Cardiac muscle cell (in vitro differentiated cells and primary cell): ENCODE results near the gene PIEZO2. TPM values are rescaled to one million over a fixed set of nuclear protein-coding genes. Genes with fewer than 3 reads are reported as not detected.

ENCODE experiments used
- DNase-seq, 2 donors: peaks; one replicate each; pipeline versions ENCODE4 v3.0.0 to v3.0.0-alpha.2; 2010 to 2017; ENCODE audit warnings: low read depth in 1 of 2, low spot score in 1 of 2
- H3K27ac ChIP-seq: fragments of 200-600 bp; sonication (generic); 2 replicates; pipeline ENCODE4 v1.5.1; 2016
- H3K27me3 ChIP-seq: fragments of 200-600 bp; sonication (generic); 2 replicates; pipeline ENCODE4 v1.6.0; 2016; ENCODE audit warnings: control low read depth
- H3K36me3 ChIP-seq: fragments of 200-600 bp; sonication (generic); 2 replicates; pipeline ENCODE4 v1.5.1; 2016; ENCODE audit warnings: control low read depth
- H3K4me1 ChIP-seq: fragments of 200-600 bp; sonication (generic); 2 replicates; pipeline ENCODE4 v1.8.1; 2017; ENCODE audit warnings: low read depth, mild to moderate bottlenecking, mixed run types
- H3K4me3 ChIP-seq: fragments of 200-600 bp; sonication (generic); 2 replicates; pipeline ENCODE4 v1.5.1; 2016; ENCODE audit warnings: mild to moderate bottlenecking
- H3K9me3 ChIP-seq: fragments of 200-600 bp; sonication (generic); 2 replicates; pipeline ENCODE4 v1.5.1; 2017; ENCODE audit warnings: low read depth, mild to moderate bottlenecking, control low read depth
- CTCF ChIP-seq: IDR thresholded peaks from 2 replicates; pipeline ENCODE4 v1.5.1; 2012; ENCODE audit warnings: low read depth, mild to moderate bottlenecking, low read length
- polyA plus RNA-seq: library from polyadenylated mRNA; unstranded; fragments of >200 nt; fragmentation: Nextera tagmentation; extraction: Ambion mirVana; gene quantifications from 2 replicates; pipeline ENCODE4 v1.2.1, GENCODE V29; 2016
- total RNA-seq: library from RNA; depleted of rRNA; stranded (reverse); fragments of >200 nt; gene quantifications from 2 replicates; pipeline ENCODE4 v1.2.3, GENCODE V29; 2016

The PIEZO2 gene
- total and polyA plus RNA-seq, 2 experiments from 2014 or later: 0.04 to 0.69 TPM

- Histone ChIP-seq H3K4me1 (no peaks in the 10 kb centered on the region), H3K27ac (no peak overlapping the region), H3K9me3 (no peaks in the 10 kb centered on the region), H3K36me3 (no peaks in the 10 kb centered on the region), H3K27me3 (no peaks in the 10 kb centered on the region), H3K4me3 (no peak overlapping the region)
- DNase-seq: no peak
- TF ChIP-seq CTCF: no peak
Observed at GRCh38 chr18:10726198-10727068, 422.9 kb downstream of the PIEZO2 start.

- no peaks in the 10 kb centered on the region for H3K9me3 ChIP-seq
- H3K36me3 ChIP-seq: no peaks in the 10 kb centered on the region
- no peaks in the 10 kb centered on the region for H3K27me3 ChIP-seq
- no peak overlapping the region for H3K4me3 ChIP-seq
- no peaks in the 10 kb centered on the region for H3K4me1 ChIP-seq
- no peak overlapping the region for H3K27ac ChIP-seq
- DNase-seq: no peak
- no peak for TF ChIP-seq CTCF
Observed at GRCh38 chr18:10724666-10725065, 424.7 kb downstream of the PIEZO2 start.

GRCh38 chr18:10723496-10723895, 425.9 kb downstream of the PIEZO2 start:
- Histone ChIP-seq H3K4me3 (no peak overlapping the region), H3K36me3 (no peaks in the 10 kb centered on the region), H3K4me1 (no peaks in the 10 kb centered on the region), H3K27ac (no peak overlapping the region), H3K27me3 (no peaks in the 10 kb centered on the region), H3K9me3 (no peaks in the 10 kb centered on the region)
- no peak for TF ChIP-seq CTCF
- DNase-seq: no peak

- Histone ChIP-seq H3K27me3 (no peaks in the 10 kb centered on the region), H3K4me3 (no peak overlapping the region), H3K9me3 (no peaks in the 10 kb centered on the region), H3K36me3 (no peaks in the 10 kb centered on the region), H3K4me1 (peaks cover 4% of the 10 kb centered on the region), H3K27ac (no peak overlapping the region)
- TF ChIP-seq CTCF: no peak
- DNase-seq: no peak
Observed at GRCh38 chr18:10718809-10719208, 430.6 kb downstream of the PIEZO2 start.

DNA sequence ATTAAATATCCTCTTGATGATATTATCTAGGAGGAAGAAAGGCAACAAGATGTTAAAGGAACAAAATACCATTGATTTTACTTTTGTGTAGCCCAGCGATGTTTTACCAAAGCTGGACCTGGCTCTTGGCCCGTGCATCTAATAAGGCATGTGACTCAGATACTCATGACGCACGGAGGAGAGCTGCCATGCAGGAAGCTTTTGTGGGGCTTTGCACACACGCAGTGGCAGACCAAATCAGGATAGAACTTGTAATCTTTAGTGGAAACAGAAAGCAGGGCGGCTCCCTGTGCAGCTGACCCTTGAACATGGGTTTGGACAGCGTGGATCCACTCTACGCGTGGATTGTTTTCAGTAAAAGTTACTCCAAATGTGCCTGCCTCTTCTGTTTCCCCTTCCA, 433.6 kb downstream of the PIEZO2 start:
- peaks cover 18% of the 10 kb centered on the region for H3K4me1 ChIP-seq
- no peak overlapping the region for H3K4me3 ChIP-seq
- no peak for TF ChIP-seq CTCF
- no peaks in the 10 kb centered on the region for H3K36me3 ChIP-seq
- no peaks in the 10 kb centered on the region for H3K27me3 ChIP-seq
- no peaks in the 10 kb centered on the region for H3K9me3 ChIP-seq
- no peak overlapping the region for H3K27ac ChIP-seq
- peak in 1 of 2 donors; percentile 88 for DNase-seq
